HG02798 (cell line): ENCODE measurements around the gene AADACL3.
"Not testable (repeated sequence)": the region's sequence is repeated elsewhere in the genome, so short reads cannot be mapped to it uniquely, and the experiment has no call there.

Source experiments
- ATAC-seq: cut with Tn5 transposase; IDR thresholded peaks from one replicate; pipeline ENCODE4 v1.9.1; 2021; ENCODE audit warnings: mild to moderate bottlenecking; ENCODE audit not compliant: unreplicated experiment, poor library complexity

The AADACL3 gene, protein sequence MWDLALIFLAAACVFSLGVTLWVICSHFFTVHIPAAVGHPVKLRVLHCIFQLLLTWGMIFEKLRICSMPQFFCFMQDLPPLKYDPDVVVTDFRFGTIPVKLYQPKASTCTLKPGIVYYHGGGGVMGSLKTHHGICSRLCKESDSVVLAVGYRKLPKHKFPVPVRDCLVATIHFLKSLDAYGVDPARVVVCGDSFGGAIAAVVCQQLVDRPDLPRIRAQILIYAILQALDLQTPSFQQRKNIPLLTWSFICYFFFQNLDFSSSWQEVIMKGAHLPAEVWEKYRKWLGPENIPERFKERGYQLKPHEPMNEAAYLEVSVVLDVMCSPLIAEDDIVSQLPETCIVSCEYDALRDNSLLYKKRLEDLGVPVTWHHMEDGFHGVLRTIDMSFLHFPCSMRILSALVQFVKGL

DNA sequence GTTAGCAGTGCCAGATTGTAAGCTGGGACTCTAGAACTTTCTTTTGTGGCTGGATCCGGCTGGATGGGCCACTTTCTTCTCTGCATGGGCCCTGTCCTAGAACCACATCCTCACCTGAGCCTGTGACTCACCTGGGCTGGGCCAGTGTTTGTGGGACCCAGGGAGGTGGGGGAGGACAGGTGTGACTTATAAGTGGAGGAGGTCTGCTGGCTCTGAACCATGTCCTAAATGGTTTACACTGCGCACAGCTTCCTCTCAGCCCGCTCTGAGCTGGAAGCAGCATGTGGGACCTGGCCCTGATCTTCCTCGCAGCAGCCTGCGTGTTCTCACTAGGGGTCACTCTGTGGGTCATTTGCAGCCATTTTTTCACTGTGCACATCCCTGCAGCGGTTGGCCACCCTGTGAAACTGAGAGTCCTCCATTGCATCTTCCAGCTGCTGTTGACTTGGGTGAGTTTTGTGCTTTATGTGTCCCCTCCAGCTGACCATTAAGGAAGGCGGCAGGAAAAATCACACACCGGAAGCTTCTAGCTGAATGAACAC, at the start of gene AADACL3:
AADACL3 (plus strand) TSS at position 215 of the 542 bp plus-strand sequence; CDS start at position 282, 67 bp downstream.
- no peak for ATAC-seq

DNA sequence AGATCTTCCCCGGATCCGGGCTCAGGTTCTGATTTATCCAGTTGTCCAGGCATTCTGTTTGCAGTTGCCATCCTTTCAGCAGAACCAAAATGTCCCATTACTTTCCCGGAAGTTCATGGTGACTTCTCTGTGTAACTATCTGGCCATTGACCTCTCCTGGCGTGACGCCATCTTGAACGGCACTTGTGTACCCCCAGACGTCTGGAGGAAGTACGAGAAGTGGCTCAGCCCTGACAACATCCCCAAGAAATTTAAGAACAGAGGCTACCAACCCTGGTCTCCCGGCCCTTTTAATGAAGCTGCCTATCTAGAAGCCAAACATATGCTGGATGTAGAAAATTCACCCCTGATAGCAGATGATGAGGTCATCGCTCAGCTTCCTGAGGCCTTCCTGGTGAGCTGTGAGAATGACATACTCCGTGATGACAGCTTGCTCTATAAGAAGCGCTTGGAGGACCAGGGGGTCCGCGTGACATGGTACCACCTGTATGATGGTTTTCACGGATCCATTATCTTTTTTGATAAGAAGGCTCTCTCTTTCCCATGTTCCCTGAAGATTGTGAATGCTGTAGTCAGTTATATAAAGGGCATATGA, 49.7 kb upstream of the AADACL3 start:
- ATAC-seq = no peak

DNA sequence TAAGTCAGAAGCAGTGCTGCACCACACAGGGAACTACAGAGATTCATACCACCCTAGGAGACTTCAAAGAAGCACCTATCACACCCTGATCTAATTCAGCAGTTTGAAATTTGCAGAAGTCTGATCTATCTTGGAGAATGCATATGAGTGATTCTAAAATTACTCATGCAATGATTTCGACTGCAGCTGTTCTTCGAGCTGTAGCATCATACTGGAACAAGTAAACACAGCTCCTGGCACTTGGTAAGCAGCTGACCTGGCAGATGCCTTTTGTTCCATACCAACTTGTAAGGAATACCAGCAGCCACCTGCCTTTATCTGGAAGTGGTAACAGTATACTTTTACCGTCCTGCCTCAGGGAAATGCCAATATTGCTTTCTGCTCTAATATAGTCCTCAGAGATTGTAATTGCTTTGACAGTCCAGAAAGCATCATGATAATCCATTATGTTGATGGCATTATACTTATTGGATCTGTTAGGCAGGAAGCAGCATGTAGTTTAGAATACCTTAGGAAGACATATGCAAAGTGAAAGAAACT, 46.3 kb upstream of the AADACL3 start:
- ATAC-seq = no peak

DNA sequence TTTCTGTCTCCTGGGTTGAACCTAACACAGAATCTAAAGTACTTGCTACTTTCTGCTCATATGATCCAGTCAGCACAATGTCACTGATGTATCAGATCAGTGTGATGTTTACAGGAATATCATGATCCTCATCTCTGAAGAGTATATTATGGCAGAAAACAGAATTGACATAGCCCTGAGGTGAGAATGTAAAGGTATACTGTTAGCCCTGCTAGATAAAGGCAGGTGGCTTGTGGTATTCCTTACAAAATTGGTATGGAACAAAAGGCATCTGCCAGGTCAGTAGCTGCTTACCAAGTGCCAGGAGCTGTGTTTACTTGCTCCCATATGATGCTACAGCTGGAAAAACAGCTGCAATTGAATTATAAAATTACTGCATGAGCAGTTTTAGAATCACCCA, 41.6 kb upstream of the AADACL3 start:
- ATAC-seq = no peak

DNA sequence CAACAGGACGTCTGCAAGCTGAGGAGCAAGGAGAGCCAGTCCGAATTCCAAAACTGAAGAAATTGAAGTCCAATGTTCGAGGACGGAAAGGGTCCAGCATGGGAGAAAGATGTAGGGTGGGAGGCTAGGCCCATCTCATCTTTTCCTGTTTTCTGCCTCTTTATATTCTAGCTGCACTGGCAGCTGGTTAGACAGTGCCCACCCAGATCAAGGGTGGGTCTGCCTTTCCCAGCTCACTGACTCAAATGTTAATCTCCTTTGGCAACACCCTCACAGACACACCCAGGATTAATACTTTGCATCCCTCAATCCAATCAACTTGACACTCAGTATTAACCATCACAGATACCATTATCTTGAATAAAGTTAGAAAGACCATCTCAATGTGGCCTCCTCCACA, 39.8 kb upstream of the AADACL3 start:
- ATAC-seq = not testable (repeated sequence)

DNA sequence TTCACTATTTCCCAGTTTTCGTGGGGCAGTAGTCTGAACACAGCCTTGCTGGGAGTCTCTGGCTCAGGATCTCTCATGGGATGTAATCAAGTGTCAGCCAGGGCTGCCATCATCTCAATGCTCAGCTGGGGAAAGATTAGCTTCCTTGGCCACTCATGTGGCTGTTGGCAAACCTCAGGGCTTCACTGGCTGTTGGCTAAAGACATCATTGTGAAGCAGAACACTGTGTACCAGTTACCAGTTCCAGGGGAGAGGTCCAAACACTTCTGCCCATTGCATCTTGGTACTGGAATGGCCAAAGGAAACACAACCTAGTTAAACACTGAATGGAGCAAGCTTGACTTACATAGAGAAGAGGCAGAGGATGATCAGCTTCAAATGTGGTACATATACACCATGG, 38.3 kb upstream of the AADACL3 start:
- no peak for ATAC-seq

DNA sequence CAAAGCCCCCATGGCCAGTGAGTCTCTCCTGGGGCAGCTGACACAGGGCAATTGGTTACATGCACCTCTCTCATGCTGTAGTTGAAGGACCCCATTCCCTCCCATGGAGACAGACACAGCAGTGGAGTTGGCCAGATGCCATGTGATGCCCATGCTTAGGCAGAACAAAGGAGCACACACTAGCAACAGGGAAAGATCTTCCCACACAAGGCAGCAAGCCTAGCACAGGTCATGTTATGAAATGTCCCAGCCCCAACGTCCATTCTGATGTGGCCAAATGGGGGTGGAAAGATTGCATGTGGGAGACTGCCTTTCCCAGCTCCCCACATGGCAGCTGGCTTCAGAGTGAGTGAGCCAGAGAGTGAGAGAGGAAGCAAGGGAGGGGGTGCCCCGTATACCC, 37.6 kb upstream of the AADACL3 start:
- ATAC-seq = no peak

DNA sequence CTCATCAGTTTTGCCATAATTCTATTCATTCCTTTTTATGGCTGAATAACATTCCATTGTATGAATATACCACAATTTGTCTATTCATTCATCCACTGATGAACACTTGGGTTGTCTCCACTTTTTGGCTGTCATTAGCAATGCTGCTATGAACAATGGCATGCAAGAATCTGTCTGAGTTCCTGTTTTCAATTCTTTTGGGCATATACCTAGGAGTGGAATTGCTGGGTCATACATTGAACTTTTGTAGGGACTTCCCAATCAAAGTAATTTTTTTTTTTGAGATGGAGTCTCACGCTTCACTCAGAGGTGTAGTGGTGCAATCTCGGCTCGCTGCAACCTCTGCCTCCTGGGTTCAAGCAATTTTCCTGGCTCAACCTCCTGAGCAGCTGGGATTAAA, 37.1 kb upstream of the AADACL3 start:
- ATAC-seq = no peak

DNA sequence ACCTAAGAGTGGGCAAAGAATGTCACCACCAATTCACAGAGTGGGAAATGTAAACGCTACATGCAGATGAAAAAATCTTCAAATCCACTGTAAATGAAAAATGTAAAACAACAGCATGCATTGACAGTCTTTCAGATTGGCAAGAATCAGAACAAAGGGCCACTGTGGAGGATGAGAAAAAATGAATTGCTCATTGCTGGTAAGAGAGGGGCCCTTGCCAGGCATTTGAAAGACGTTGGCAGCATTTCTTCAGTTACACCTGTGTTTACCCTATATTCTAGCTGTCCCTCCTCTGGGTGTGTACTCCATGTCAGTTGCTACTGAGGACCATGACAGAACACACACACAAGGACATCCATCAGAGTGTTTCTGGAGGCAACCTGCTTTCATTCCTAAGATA, 25.8 kb upstream of the AADACL3 start:
- no peak for ATAC-seq

DNA sequence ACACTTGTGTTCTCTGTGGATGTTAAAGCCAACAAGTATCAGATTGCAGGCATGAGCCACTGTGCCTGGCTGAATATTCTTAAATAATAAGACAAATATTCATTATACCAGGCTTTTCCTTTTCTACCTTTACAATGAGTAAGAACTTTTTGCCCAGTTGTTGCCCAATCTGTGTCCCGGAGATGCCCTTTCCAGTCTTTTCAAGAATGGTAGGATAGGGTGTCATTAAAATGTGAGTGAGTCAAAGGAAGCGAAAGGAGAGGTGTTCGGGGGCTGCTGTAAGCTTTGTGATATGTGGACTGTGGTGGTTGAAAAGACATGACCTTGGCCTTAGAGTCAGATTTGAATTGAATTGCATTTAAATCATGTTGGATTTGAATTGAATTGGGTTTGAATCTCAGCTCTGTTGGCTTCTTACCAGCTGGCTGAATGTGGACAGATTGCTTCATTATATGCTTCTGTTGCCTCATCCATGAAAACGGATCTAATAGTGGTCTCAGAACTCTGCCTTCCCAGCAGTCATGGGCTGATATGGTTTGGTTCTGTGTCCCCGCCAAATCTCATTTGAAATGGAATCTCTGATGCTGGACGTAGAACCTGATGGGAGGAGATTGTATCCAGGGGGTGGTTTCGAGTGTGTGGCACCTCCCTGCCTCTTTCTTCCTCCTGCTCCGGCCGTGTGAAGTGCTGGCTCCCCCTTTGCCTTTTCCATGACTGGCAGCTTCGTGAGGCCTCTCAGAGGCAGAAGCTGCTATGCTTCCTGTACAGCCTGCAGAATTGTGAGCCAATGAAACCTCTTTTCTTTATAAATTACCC, 22.7 kb upstream of the AADACL3 start:
- ATAC-seq = no peak

DNA sequence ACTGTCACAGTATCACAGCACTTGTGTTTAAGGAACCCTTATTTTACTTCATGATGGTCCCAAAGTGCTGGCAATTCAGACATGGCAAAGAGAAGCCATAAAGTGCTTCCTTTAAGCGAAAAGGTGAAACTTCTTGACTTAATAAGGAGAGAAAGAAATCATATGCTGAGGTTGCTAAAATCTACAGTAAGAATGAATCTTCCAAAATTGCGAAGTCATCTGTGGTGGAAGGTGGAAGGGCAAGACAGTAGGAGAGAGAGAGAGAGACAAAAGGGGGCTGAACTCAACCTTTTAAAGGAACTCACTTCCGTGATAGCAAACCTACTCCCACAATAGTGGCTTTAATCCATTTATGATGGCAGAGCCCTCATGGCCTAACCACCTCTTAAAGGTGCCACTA, 19.3 kb upstream of the AADACL3 start:
- no peak for ATAC-seq

DNA sequence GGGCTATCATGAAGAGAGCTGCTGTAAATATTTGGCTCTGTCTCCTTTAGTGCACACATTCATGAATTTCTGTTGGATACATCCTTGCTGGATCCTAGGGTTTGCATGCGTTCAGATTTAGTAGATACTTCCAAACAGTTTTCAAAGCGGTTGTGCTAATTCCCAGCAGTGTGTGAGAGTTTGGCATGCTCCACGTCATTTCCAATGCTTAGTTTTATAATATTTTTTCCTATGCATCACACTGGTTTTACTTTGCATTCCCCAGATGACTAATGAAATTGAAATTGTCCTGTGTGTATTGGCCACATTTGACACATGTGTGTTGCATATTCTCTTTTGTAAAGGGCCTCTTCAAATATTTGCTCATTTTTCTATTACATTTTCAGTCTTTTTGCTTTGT, 18.5 kb upstream of the AADACL3 start:
- no peak for ATAC-seq

DNA sequence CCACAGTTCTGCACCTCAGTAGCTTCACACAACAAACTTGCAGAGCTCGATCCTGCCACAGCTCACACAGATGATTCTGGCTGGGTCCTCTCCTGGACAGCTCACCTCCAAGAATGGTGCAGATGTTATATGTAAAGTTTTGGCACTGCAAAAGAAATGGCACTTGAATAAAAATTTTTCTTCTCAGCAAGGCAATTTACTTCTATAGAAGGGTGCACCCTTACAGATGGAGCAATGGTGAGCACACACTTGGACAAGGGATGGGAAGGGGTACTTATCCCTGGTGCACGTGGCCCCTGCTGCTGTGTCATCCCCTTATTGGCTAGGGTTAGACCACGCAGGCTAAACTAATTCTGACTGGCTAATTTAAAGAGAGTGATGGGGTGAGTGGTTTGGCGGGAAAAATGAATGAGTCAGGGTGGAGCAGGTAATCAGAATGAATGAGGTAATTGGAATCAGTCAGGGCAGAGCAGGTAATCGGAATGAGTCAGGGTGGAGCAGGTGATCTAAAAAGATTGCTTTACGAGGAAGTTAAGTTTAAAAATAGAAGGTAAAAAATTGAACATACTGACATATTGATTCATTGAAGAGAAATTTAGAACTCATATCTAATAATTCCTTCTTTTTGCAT, 12.0 kb upstream of the AADACL3 start:
- no peak for ATAC-seq

DNA sequence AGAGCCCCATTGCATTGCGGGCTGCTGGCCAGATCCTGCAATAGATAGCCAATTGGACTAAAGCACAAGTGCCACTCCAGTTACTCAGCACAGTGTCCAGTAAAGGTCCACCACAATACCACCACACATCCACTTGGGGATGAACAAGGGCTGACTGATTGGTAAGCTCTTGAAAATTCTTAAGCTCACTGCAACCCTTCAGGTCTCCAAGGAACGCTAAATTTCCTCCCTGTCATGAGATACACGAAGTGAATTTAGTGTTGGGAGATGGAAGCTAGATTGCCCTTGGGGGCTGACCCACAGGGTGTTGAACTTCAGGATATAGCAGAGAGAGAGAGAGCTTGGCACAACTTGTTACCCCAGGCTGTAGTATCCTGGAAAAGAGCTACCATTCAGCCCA, 9.8 kb upstream of the AADACL3 start:
- ATAC-seq = no peak

DNA sequence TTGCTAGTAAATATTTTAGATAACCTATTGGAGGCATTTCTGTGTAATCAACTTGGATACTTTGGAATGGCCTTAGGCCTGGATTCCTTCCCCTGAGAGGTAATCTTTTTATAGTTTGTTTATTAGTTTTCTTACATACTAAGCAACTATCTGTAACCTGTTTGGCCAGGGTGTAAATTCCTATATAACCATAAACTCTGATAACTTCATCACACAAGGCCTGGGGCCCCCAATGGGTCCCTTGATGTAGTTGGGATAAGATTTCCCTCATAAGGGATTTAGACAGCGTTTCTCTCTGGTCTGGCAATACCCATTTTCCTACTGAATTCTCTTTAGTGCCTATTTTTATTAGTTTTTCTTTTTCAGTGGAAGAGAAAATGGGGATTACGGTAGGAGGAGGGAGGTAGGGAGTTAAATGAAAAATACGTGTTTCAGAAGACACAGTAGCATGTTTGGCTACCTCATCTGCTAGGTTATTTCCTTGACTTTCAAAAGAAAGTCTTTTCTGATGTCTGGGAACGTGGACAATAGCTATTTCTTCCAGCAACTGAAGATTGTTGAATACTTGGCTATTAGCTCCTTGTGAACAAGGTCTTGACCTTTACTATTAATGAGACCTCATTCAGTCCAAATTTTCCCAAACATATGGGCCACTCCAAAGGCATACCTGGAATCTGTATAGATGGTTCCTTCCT, 7.4 kb upstream of the AADACL3 start:
- no peak for ATAC-seq

DNA sequence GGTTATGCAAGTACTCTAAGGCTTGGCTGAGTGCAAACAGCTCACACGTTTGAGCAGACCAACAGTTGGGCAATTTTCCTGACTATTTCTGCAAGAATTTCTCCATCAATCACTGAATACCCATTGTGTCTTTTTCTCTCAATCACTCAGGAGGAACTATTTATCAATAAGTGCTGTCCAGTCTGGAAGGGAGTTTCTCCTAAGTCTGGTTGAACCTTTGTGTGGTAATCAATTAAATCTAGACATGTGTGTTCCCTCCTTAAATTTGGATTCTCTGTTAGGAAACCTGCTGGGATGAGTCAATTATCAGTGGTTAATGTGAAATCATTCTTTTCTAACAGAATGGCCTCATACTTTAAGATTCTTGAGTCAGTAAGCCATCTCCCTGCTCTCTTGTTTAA, 6.8 kb upstream of the AADACL3 start:
- no peak for ATAC-seq

DNA sequence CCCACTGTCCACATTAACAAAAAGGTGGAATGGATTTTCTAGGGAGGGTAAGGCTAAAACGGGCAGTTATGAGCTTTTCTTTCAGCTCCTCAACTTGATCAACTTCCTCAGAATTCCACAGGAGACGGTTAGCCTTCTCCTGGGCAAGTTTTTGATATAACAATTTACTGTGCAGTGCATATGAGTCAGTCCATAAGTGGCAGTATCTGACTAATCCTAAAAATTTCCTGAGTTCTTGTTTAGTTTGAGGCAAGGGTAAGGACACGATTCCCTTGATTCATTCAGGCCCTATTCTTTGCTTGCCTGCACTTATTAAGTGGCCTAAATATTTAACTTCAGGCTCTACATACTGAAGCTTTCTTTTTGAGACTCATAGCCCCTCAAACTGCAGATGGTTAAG, 6.2 kb upstream of the AADACL3 start:
- ATAC-seq = no peak

DNA sequence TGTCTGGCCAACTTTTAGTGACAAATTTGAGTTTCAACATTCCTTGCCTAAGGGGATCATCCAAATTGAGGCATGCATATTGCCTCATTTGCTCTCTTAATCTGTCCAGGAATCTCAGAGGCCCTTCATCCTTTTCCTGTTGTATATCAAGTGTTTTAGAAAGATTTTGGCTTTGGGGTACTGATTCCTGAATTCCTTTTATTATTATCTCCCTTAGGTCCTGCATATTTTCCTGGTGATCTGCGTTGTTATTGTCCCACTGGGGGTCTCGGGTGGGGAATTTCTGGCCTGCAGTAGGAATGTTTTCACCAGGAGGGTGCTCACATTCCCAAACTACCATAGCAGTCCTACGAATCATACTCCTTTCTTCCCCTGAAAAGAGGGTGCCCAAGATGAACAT, 4.4 kb upstream of the AADACL3 start:
- ATAC-seq = no peak

DNA sequence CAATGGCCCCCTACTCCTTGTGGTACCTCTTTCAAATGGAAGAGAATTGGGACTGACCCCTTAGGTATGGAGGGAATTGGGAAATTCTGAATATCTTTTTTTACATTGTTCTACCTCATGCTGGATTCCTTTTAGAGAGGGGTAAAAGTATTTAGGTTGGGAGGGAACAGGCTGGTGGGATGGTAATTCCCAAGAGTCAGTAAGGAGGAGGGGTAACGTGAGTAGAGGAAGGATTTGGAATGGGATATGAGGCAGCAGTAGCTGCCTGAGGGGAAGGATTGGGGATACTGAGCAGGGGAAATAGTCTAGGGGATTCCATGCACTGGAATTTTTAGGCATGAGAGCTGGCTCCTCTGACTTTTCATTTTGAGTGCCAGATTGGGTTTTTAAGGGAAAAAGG, 3.8 kb upstream of the AADACL3 start:
- no peak for ATAC-seq

DNA sequence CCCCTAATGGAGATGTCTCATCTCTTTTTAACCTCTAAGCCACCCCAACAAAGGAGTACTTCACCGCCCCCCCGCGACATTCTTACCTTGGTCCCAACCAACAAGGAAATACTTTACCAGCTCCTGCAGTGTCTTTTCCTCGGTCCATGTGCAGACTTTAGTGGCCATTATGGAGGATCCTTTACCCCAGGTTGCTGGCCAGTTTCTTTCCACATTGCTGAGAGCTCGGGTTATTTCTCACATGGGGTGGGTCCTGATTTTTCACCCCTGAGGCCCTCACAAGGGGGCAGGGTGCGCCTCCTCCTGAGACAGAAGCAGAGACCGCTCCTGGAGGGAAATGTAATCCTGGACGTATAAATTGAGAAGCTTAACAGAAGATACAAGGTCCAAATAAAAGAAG, 3.0 kb upstream of the AADACL3 start:
- no peak for ATAC-seq
